GM21576 (cell line): ENCODE measurements around the gene RAP2C.

Source experiments
- ATAC-seq: cut with Tn5 transposase; IDR thresholded peaks from one replicate; pipeline ENCODE4 v1.9.1; 2021; ENCODE audit warnings: mild to moderate bottlenecking, moderate library complexity; ENCODE audit not compliant: unreplicated experiment

Gene RAP2C

GRCh38 chrX:132219343-132219768, at the start of gene RAP2C:
Gene RAP2C (minus strand): TSS chrX:132219447. CDS start chrX:132217268, 2,179 bp downstream.
- peak; percentile 65 for ATAC-seq

DNA sequence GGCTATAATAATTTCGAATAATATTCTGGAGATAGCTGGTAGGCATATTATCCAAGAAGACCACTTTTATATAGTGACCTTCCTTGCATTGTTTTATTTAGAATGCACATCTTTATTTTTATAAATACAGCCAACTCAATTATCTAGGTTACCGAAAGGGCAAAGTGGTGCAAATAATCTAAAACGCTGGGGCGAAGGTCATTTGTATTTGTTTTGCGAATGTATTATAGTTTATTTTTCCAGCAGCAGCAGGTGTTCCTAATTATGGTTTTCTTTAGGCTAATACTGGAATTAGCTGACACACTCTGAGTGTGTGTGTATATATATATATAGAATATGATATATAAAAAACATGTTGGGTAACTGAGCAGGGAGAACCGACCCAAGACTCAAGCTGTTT, 48.1 kb upstream of the RAP2C start:
- ATAC-seq: no peak

- no peak for ATAC-seq
These were observed 47.5 kb upstream of the RAP2C start for GRCh38 chrX:132266583-132267355.

DNA sequence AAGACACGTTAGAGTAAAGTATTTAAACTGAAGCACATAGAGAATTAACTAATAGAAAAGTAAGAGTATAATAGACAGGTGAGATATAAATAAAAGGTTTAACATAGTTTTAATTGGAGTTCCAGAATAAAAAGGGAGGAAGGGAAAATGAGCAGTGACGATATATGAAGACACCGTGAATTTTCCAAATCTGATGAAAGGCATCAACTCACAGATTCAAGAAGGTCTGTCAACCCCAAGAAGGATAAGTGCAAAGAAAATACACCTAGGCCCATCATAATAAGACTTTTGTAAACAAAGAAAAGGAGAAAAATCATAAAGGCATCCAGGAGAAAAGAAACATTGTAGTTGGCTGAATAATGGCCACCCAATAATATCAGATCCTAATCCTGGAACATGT, 43.9 kb upstream of the RAP2C start:
- ATAC-seq: no peak

GRCh38 chrX:132258509-132258908, 39.3 kb upstream of the RAP2C start:
- ATAC-seq: no peak

DNA sequence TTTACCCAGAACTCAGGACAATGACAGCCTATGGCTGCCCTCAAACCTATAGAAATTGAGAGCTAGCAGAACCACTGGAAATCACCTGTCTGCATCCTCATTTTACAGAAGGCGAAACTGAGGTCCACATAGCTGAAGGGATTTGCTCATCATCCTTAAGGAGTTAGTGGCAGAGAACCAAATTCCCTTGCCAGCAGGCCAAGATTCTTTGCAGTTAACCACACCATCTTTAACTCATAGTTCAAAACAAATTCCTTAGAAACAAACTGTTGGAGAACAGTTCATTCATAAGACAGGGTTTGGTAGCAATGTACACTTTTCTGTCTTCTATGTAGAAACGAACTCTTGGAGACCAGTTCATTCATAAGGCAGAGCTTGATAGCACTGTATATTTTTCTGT, 37.9 kb upstream of the RAP2C start:
- ATAC-seq: no peak

- no peak for ATAC-seq
These were observed 16.9 kb upstream of the RAP2C start for GRCh38 chrX:132236121-132236520.

GRCh38 chrX:132235488-132235887, 16.2 kb upstream of the RAP2C start:
- ATAC-seq: no peak

DNA sequence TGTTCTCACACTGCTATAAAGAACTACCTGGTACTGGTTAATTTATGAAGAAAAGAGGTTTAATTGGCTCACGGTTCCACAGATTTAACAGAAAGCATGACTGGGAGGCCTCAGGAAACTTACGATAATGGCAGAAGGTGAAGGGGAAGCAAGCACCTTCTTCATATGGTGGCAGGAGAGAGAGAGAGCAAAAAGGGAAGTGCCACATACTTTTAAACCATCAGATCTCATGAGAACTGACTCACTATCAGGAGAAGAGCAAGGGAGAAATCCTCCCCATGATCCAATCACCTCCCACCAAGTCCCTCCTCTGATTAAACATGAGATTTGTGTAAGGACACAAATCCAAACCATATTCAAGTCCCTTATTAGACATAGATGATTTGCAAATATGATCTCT, 12.3 kb upstream of the RAP2C start:
- ATAC-seq: no peak

DNA sequence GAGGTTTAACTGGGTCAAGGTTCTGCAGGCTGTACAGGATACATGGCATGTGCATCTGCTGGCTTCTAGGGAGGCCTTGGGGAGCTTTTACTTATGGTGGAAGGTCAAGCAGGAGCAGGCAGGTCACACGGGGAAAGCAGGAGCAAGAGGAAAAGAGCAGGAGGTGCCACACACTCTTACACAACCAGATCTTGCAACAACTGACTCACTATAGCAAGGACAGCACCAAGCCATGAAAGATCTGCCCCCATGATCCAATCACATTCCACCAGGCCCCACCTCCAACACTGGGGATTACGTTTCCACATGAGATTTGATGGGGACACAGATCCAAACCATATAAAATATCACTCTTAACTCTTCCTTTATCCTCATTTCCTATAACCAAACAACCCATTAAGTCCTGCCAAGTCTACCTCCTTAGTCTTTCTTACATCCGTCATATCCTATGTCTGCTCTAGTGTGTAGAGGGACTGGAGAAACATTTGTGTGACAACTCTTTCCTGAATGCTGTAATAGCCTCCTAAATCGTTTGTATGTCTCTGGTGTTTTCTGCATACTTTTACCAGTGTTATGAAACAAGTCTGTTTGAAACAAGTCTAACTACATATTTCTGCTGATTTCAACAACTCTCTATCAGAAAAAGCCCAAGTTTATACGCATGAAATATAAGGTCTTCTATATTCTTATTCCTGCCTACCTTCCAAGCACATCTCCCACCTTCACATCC, 8.3 kb upstream of the RAP2C start:
- no peak for ATAC-seq

DNA sequence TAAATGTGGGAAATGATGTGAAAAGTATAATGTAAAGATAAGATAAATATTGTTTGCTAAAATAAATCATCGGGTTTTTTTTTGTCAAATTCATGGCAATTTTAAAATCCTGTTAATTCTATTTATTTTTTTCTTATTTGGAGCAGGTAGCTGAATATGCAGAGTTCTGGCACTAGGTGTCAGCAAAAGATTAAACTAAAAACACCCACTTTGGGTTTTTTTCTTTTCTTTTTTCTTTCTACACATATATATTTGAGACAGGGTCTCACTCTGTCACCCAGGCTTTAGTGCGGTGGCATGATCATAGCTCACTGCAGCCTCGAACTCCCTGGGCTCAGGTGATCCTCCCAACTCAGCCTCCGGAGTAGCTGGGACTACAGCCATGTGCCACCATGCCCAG, 6.9 kb upstream of the RAP2C start:
- no peak for ATAC-seq

DNA sequence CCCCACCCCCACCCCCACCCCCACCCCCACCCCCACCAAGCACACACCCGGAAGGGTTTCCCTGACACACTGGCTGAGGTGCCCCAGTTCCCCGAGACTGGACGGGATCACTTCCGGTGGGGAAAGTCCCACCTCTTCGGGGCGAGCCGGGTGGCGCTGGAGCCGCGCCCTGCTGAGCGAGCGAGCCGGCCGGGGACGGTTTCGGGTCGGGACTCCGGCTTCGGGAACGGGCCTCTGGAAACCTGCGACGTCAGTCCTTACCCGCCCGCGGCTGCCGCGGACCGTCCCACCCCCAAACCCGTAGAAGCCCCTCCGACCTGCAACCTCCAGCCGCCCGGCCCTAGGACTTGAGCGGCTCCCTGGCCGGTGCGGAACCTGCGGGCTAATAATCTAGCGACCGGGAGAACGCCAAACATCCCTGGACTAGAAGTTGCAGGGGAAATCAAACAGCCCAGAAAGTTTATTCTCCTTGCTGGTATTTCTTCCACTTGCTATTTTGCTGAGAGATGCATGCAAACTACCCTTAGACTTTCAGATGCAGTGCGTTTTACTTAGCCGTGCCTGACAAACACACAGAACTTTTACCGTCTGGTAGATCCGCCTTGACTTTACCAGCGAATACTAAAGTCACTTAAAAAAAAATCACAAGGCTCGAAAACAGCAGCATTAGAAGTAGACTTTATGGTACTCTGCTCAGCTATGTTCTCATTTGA, 991 bp downstream of the RAP2C start:
- peak; percentile 49 for ATAC-seq

DNA sequence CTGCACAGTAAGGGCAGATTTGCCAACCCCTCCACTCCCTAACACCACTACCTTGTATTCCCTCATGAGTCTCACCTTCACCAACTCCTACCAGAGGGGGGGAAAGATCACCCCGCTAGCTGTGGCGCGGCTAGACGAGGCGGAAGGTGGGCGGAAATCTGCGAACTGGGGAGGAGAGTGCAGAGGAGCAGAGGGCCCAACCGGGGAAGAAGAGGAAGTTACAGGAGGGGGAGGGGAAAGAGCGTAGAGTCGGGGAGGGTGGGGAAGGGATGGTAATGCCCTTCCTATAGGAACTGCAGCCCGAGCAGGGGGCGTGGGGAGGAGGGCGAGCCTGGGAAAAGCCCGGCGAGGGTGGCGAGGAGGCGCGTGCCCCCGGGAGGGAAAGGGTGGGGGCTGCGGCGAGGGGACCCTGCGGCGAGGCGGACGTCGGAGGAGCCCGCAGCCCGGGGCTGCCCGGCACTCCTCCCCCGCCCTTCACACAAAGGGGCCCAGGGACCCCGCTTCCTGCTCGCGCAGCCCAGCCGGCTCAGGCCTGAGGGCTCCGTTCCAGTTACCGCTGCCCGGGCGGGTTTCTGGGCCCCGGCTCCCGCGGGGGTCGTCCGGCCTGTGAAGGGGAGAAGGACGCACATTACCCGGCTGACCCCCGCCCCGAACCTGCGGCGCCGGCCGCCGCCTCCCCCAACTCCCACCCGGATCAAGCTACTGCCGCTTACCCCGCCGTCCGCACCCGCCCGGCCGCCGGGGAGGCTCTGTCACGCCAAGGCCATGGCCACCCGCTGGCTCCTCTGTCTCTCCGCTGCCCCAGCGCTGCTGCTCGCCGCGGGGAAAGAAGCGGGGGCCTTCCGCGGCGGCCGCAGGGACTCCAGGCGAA, 1.8 kb downstream of the RAP2C start:
- ATAC-seq: peak; percentile 54

- peak; percentile 16 for ATAC-seq
These were observed 2.4 kb downstream of the RAP2C start for GRCh38 chrX:132216806-132217202.

DNA sequence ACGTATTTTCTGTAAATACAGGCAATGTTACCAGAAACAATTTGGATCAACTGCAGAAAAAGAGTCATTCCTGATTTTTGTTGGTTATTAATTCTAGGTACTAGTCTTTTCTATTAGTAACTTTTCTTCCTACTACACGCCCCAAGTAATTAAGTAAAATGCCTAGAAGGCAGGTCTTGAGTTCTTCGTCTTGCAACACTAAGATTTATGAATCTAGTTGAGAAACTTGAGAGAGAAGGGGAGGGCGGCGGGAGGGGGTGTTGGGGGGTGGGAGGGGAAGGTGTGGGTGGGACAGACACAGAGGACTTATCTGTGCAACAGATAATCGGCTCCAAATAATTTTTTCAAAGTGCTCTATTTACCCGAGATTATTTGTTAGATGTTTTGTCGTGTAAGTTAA, 3.0 kb downstream of the RAP2C start:
- no peak for ATAC-seq

- no peak for ATAC-seq
These were observed 4.7 kb downstream of the RAP2C start for GRCh38 chrX:132214518-132214917.

GRCh38 chrX:132209527-132209926, 9.7 kb downstream of the RAP2C start:
- ATAC-seq: no peak

GRCh38 chrX:132208422-132208821, 10.8 kb downstream of the RAP2C start:
- ATAC-seq: no peak

DNA sequence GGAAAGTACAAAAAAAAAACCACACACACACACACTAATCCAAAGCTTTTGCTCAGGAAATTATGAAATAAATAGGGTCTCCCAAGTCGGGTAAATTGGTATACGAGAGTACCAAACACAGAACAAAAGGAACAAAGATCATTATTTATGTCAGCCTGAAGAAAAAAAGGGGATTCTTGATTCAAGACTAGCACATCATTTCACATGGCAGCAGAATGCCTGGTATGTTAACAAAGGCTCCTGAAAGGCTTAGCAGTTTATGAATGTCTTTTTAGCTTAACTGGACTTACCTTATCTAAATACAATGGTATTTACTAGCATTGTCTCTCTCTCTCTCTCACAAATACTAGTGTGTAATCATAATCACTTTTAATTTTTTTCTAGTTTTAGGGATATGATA, 11.3 kb downstream of the RAP2C start:
- ATAC-seq: no peak

GRCh38 chrX:132206259-132206658, 13.0 kb downstream of the RAP2C start:
- ATAC-seq: no peak

DNA sequence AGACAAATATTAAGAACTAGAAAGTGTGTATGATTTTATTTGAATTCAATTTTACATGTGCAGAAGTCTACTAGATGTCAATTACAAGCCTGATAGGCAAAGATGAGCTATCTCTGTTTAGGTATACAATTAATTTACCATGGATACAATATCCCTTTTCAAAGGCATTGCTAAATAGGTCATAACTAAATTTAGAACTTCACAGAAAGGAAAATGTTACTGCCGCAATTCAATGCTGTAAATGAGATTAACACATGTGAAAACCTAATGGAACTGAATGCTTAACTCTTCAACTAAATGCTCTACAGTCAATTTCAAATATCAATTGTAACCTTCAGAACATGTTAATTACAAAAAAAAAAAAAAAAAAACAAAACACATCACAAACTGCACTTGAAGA, 14.6 kb downstream of the RAP2C start:
- ATAC-seq: no peak
